Neural crest cell (in vitro differentiated cells): Measurements from ENCODE around the gene EIF4E2. TPM values are rescaled to one million over a fixed set of nuclear protein-coding genes. Genes with fewer than 3 reads are reported as not detected.

Source experiments
- DNase-seq: peaks from one replicate; pipeline ENCODE4 v3.0.0; 2021; ENCODE audit warnings: low read depth, mixed read lengths, low spot score
- H3K27ac Mint-ChIP-seq: one replicate; pipeline ENCODE4 v1.8.0; 2021; ENCODE audit warnings: mild to moderate bottlenecking, mixed read lengths; ENCODE audit not compliant: unreplicated experiment
- H3K27me3 Mint-ChIP-seq: 2 replicates; pipeline ENCODE4 v1.8.0; 2021; ENCODE audit warnings: low read depth, mild to moderate bottlenecking, mixed read lengths
- H3K36me3 Mint-ChIP-seq: 2 replicates; pipeline ENCODE4 v1.8.0; 2021; ENCODE audit warnings: low read depth, mild to moderate bottlenecking, mixed read lengths
- H3K4me1 Mint-ChIP-seq: 2 replicates; pipeline ENCODE4 v1.8.0; 2021; ENCODE audit warnings: mixed read lengths
- H3K4me3 Mint-ChIP-seq: one replicate; pipeline ENCODE4 v1.8.0; 2021; ENCODE audit warnings: mild to moderate bottlenecking, mixed read lengths
- H3K9me3 Mint-ChIP-seq: 2 replicates; pipeline ENCODE4 v1.8.0; 2021; ENCODE audit warnings: mixed read lengths
- CTCF ChIP-seq: fragments of 200-600 bp; sonication (generic); conservative IDR thresholded peaks from 2 replicates; pipeline ENCODE4 v1.5.0; 2021; ENCODE audit warnings: antibody characterized with exemption, mild to moderate bottlenecking
- total RNA-seq: library from RNA; stranded (reverse); gene quantifications from 2 replicates; pipeline ENCODE4 v1.2.1, GENCODE V29; 2021

EIF4E2 gene
- total RNA-seq, 1 donor from 2014 or later, result 85.7 TPM

- Mint-ChIP-seq H3K36me3 (no peaks in the 10 kb centered on the region), H3K9me3 (no peaks in the 10 kb centered on the region), H3K4me1 (peaks cover 23% of the 10 kb centered on the region), H3K4me3 (no peak overlapping the region), H3K27me3 (peaks cover 28% of the 10 kb centered on the region), H3K27ac (no peak overlapping the region)
- no peak for DNase-seq
- TF ChIP-seq CTCF, result no peak
Measured at GRCh38 chr2:232508251-232508650, 42.2 kb upstream of the EIF4E2 start.

- H3K27me3 Mint-ChIP-seq, result no peaks in the 10 kb centered on the region
- TF ChIP-seq CTCF, result no peak
- H3K27ac Mint-ChIP-seq, result no peak overlapping the region
- no peak overlapping the region for H3K4me3 Mint-ChIP-seq
- no peaks in the 10 kb centered on the region for H3K36me3 Mint-ChIP-seq
- DNase-seq, result no peak
- H3K9me3 Mint-ChIP-seq, result no peaks in the 10 kb centered on the region
- H3K4me1 Mint-ChIP-seq, result peaks cover 24% of the 10 kb centered on the region
Measured at GRCh38 chr2:232511336-232511890, 39.1 kb upstream of the EIF4E2 start.

- H3K4me1 Mint-ChIP-seq, result peaks cover 30% of the 10 kb centered on the region
- no peak for TF ChIP-seq CTCF
- H3K36me3 Mint-ChIP-seq, result no peaks in the 10 kb centered on the region
- H3K27ac Mint-ChIP-seq, result no peak overlapping the region
- no peak for DNase-seq
- no peaks in the 10 kb centered on the region for H3K27me3 Mint-ChIP-seq
- no peaks in the 10 kb centered on the region for H3K9me3 Mint-ChIP-seq
- no peak overlapping the region for H3K4me3 Mint-ChIP-seq
Measured at GRCh38 chr2:232512602-232513001, 37.9 kb upstream of the EIF4E2 start.

GRCh38 chr2:232513353-232513752 lies 37.1 kb upstream of the EIF4E2 start:
- peaks cover 31% of the 10 kb centered on the region for H3K4me1 Mint-ChIP-seq
- no peak overlapping the region for H3K4me3 Mint-ChIP-seq
- H3K36me3 Mint-ChIP-seq, result no peaks in the 10 kb centered on the region
- TF ChIP-seq CTCF, result no peak
- no peak for DNase-seq
- no peaks in the 10 kb centered on the region for H3K9me3 Mint-ChIP-seq
- H3K27ac Mint-ChIP-seq, result no peak overlapping the region
- no peaks in the 10 kb centered on the region for H3K27me3 Mint-ChIP-seq

- peaks cover 7% of the 10 kb centered on the region for H3K27me3 Mint-ChIP-seq
- no peak overlapping the region for H3K27ac Mint-ChIP-seq
- H3K36me3 Mint-ChIP-seq, result no peaks in the 10 kb centered on the region
- peaks cover 50% of the 10 kb centered on the region for H3K4me1 Mint-ChIP-seq
- no peak for DNase-seq
- no peaks in the 10 kb centered on the region for H3K9me3 Mint-ChIP-seq
- no peak for TF ChIP-seq CTCF
- no peak overlapping the region for H3K4me3 Mint-ChIP-seq
Measured at GRCh38 chr2:232515639-232516038, 34.9 kb upstream of the EIF4E2 start.
